Thyroid gland (tissue), 4 donors: ENCODE results near the gene SARDH.

Experiments used
- CTCF ChIP-seq, 6 experiments: fragments of 200-600 bp in 3 of 6; fragments of 450-650 bp in 3 of 6; sonication (generic) in 3 of 6; IDR thresholded peaks; one replicate each; pipeline ENCODE4 v1.5.1; 2016 to 2019; ENCODE audit warnings: antibody characterized with exemption in 6 of 6, mild to moderate bottlenecking in 2 of 6, inconsistent platforms in 1 of 6, moderate library complexity in 1 of 6
- POLR2A ChIP-seq, 2 donors: fragments of 450-650 bp; IDR thresholded peaks; one replicate each; pipeline ENCODE4 v1.6.1; 2017; ENCODE audit warnings: antibody characterized with exemption in 2 of 2, mild to moderate bottlenecking in 2 of 2, moderate library complexity in 1 of 2

- TF ChIP-seq CTCF (IDR thresholded peaks at IDR 0.05) (no peak), POLR2A (IDR thresholded peaks at IDR 0.05) (no peak)
Observed at GRCh38 chr9:133686642-133687575, 51.2 kb downstream of the SARDH start.
